Peyer's patch (tissue), 4 donors: ENCODE results near the gene PTPRR. TPM values are rescaled to one million over a fixed set of nuclear protein-coding genes. Genes with fewer than 3 reads are reported as not detected.

Experiments used
- DNase-seq, 3 donors: peaks; one replicate each; pipeline ENCODE4 v3.0.0-alpha.2; 2017 to 2019
- H3K27ac ChIP-seq, 4 donors: fragments of 200-600 bp; sonication (generic); one replicate each; pipeline ENCODE4 v1.5.1; 2016 to 2019
- H3K27me3 ChIP-seq, 2 donors: fragments of 200-600 bp; sonication (generic); one replicate each; pipeline ENCODE4 v1.5.1; 2019
- H3K36me3 ChIP-seq, 3 donors: fragments of 200-600 bp; sonication (generic); one replicate each; pipeline ENCODE4 v1.5.1; 2016 to 2019
- H3K4me1 ChIP-seq, 4 donors: fragments of 200-600 bp; sonication (generic); one replicate each; pipeline ENCODE4 v1.5.1; 2016 to 2019
- H3K4me3 ChIP-seq, 4 donors: fragments of 200-600 bp; sonication (generic); 1 replicate in 3 of 4; 2 replicates in 1 of 4; pipeline ENCODE4 v1.5.1; 2016 to 2019; ENCODE audit warnings: mild to moderate bottlenecking in 1 of 4
- H3K9me3 ChIP-seq, 4 donors: fragments of 200-600 bp; sonication (generic); one replicate each; pipeline ENCODE4 v1.5.1; 2016 to 2019; ENCODE audit warnings: mild to moderate bottlenecking in 1 of 4
- CTCF ChIP-seq, 6 experiments: fragments of 450-650 bp in 4 of 6; fragments of 200-600 bp in 2 of 6; sonication (generic) in 1 of 6; IDR thresholded peaks; one replicate each; pipeline ENCODE4 v1.5.1; 2017 to 2019; ENCODE audit warnings: antibody characterized with exemption in 6 of 6, mild to moderate bottlenecking in 3 of 6, moderate library complexity in 1 of 6
- POLR2A ChIP-seq, 2 donors: fragments of 450-650 bp; IDR thresholded peaks; one replicate each; pipeline ENCODE4 v1.5.1; 2017; ENCODE audit warnings: antibody characterized with exemption in 2 of 2, mild to moderate bottlenecking in 2 of 2, moderate library complexity in 2 of 2
- total RNA-seq, 4 donors: library from RNA; depleted of rRNA; stranded (reverse); fragments of >200 nt; gene quantifications; one replicate each; pipeline ENCODE4 v1.1.0, GENCODE V29; 2016

The PTPRR gene
- total RNA-seq, 4 donors from 2014 or later: 17.5 to 30.3 (median 20.2) TPM; not detected in 1

DNA sequence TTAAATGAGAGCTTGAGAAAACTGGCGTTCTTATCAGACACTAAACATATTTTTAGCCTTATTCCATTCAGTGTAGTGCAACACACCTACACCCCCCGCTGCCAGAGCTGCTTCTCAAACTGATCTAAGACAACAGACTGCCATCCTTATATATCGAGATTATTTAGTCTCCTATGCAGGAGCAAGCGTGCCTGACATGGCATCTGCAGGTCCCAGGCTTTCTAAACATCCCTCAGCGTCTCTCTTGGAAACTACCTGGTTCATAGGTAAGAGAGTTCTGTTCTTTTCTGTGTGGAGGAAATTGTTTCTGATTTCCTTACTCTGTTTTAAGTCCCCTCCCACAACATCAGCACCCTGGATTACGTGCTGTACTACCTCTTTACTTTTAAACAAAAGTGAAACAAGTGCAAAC, 166.2 kb downstream of the PTPRR start:
- peak overlapping the region in 1 of 4 donors; percentile 50 for H3K27ac ChIP-seq
- no peaks in the 10 kb centered on the region for H3K4me1 ChIP-seq
- peak overlapping the region in 3 of 4 donors; percentile 14 to 51 (median 41) for H3K4me3 ChIP-seq
- TF ChIP-seq CTCF (IDR thresholded peaks at IDR 0.05) (no peak), POLR2A (IDR thresholded peaks at IDR 0.05) (peak in 1 of 2 donors; percentile 38)
- H3K27me3 ChIP-seq: no peaks in the 10 kb centered on the region
- DNase-seq: no peak
- H3K36me3 ChIP-seq: no peaks in the 10 kb centered on the region
- no peaks in the 10 kb centered on the region for H3K9me3 ChIP-seq

GRCh38 chr12:70752327-70752726, 168.2 kb downstream of the PTPRR start:
- no peak for DNase-seq

GRCh38 chr12:70749931-70750330, 170.6 kb downstream of the PTPRR start:
- Histone ChIP-seq H3K27ac (no peak overlapping the region), H3K9me3 (no peaks in the 10 kb centered on the region), H3K4me3 (no peak overlapping the region), H3K36me3 (no peaks in the 10 kb centered on the region), H3K4me1 (no peaks in the 10 kb centered on the region), H3K27me3 (no peaks in the 10 kb centered on the region)
- no peak for DNase-seq
- TF ChIP-seq CTCF (IDR thresholded peaks at IDR 0.05) (no peak), POLR2A (IDR thresholded peaks at IDR 0.05) (no peak)

More at GRCh38 chr12:70752327-70752726, 168.2 kb downstream of the PTPRR start:
- H3K27ac ChIP-seq: no peak overlapping the region
- no peaks in the 10 kb centered on the region for H3K4me1 ChIP-seq
- TF ChIP-seq CTCF (IDR thresholded peaks at IDR 0.05): no peak
- TF ChIP-seq POLR2A (IDR thresholded peaks at IDR 0.05): no peak
- H3K9me3 ChIP-seq: no peaks in the 10 kb centered on the region
- H3K36me3 ChIP-seq: no peaks in the 10 kb centered on the region
- peak overlapping the region in 2 of 4 donors; percentile 38 to 41 for H3K4me3 ChIP-seq
- H3K27me3 ChIP-seq: no peaks in the 10 kb centered on the region

- H3K9me3 ChIP-seq: no peaks in the 10 kb centered on the region
- TF ChIP-seq CTCF (IDR thresholded peaks at IDR 0.05): no peak
- no peak for TF ChIP-seq POLR2A (IDR thresholded peaks at IDR 0.05)
- H3K4me1 ChIP-seq: no peaks in the 10 kb centered on the region
- no peaks in the 10 kb centered on the region for H3K36me3 ChIP-seq
- H3K27ac ChIP-seq: peak overlapping the region in 2 of 4 donors; percentile 32 to 65
- H3K4me3 ChIP-seq: no peak overlapping the region
- DNase-seq: no peak
- no peaks in the 10 kb centered on the region for H3K27me3 ChIP-seq
Measured at GRCh38 chr12:70748809-70749208, 171.7 kb downstream of the PTPRR start.

DNA sequence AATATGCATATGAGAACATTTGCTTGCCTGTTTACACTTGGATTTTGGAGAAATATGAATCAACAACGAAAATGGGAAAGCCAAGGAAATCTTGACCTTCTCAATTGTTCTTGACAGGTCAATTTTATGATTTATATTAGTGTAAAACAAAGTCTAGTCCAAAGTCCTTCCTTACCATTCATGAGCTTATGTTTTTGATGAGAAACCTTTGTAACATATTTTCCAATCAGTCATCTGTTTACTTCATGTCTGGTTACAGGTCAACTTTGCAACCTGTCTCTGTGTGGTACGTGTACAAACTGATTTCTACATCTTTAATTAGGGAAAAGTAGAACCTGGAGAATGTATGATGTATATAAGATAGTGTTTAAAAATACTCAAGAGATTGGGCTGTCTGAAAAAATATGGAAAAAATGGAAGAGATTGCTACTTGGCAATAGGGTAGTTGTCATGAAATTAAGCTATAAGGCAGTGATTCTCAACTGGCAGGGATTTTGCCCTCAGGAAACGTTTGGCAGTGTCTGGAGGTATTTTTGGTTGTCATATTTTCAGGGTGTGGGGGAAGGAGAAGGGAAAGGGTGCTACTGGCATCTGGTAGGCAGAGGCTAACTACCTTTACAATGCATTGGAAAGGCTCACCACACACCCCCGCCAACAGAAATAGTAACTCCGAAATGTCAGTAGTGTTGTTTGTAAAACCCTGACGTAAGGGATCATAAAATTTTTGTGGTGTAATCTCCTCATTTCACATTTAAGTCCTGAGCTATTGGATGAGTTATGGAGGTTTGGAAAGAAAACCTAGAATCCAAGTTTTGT, 172.9 kb downstream of the PTPRR start:
- no peak for DNase-seq
- no peaks in the 10 kb centered on the region for H3K36me3 ChIP-seq
- no peaks in the 10 kb centered on the region for H3K4me1 ChIP-seq
- H3K9me3 ChIP-seq: no peaks in the 10 kb centered on the region
- no peak overlapping the region for H3K4me3 ChIP-seq
- peak overlapping the region in 3 of 4 donors; percentile 28 to 75 (median 65) for H3K27ac ChIP-seq
- no peak for TF ChIP-seq CTCF (IDR thresholded peaks at IDR 0.05)
- no peaks in the 10 kb centered on the region for H3K27me3 ChIP-seq
